Esophagus (tissue), 2 donors: ENCODE data around the gene PACSIN2. TPM values are rescaled to one million over a fixed set of nuclear protein-coding genes. Genes with fewer than 3 reads are reported as not detected.
"Not testable (repeated sequence)": the region's sequence is repeated elsewhere in the genome, so short reads cannot be mapped to it uniquely, and the experiment has no call there.

Experiments
- H3K27ac ChIP-seq, 2 donors: one replicate each; pipeline ENCODE4 v1.5.1; 2013; ENCODE audit warnings: low read depth in 2 of 2, mild to moderate bottlenecking in 2 of 2, inconsistent platforms in 1 of 2, low read length in 1 of 2, moderate library complexity in 1 of 2
- H3K27me3 ChIP-seq, 2 donors: one replicate each; pipeline ENCODE4 v1.6.1; 2013; ENCODE audit warnings: low read length in 2 of 2, control low read depth in 1 of 2, mild to moderate bottlenecking in 1 of 2; ENCODE audit not compliant: insufficient read depth in 2 of 2, control insufficient read depth in 1 of 2
- H3K36me3 ChIP-seq, 2 donors: one replicate each; pipeline ENCODE4 v1.6.1; 2013; ENCODE audit warnings: low read length in 1 of 2; ENCODE audit not compliant: control insufficient read depth in 2 of 2, insufficient read depth in 2 of 2
- H3K4me1 ChIP-seq, 2 donors: one replicate each; pipeline ENCODE4 v1.6.1; 2013; ENCODE audit warnings: low read length in 1 of 2; ENCODE audit not compliant: control insufficient read depth in 2 of 2, insufficient read depth in 2 of 2
- H3K4me3 ChIP-seq, 2 donors: one replicate each; pipeline ENCODE4 v1.5.1; 2013; ENCODE audit warnings: low read length in 2 of 2, mild to moderate bottlenecking in 2 of 2, low read depth in 1 of 2, moderate library complexity in 1 of 2
- H3K9me3 ChIP-seq, 2 donors: one replicate each; pipeline ENCODE4 v1.6.1; 2013; ENCODE audit warnings: mild to moderate bottlenecking in 2 of 2, low read depth in 1 of 2, low read length in 1 of 2, moderate library complexity in 1 of 2; ENCODE audit not compliant: control insufficient read depth in 2 of 2, insufficient read depth in 1 of 2
- WGBS, 2 donors: extraction: QIAGEN DNeasy Blood & Tissue Kit; methylation state at CpG; one replicate each; pipeline ENCODE4 v1.1.7; 2013; 5-methylcytosine and 5-hydroxymethylcytosine counted together
- polyA plus RNA-seq, 2 donors: library from polyadenylated mRNA; stranded (reverse); fragments of 200-250 nt; gene quantifications; one replicate each; pipeline ENCODE4 v1.2.3, GENCODE V29; 2013
- donor health status: healthy with polysubstance abuse.
- donor health status: Bipolar disorder and iron deficiency.

PACSIN2 gene
- polyA plus RNA-seq, 2 donors: 17.1 to 20.3 TPM

DNA sequence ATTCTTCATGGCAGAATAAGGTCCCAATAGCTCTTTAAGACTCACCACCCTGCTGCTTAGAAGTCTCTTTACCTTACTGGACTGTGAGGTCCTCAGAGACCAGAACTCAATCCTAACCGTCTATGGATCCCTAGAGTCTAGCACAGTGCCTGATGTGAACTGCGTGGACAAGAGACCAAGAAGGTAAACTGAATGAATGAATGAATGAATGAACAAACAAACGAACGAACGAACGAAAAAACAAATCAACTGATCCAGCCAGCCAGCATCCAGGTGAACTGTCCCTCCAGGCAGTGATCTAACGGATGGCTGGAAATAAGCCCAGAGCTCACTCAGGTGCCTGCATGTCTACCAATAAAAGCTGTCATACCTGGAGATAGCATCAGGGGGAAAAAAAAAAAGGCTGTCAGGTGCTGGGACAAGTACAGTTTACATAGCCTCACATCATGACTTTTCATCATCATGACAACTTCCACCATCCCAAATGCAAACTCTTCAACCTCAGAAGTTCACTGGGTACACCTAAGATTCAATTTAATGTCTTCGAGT, 59.8 kb downstream of the PACSIN2 start:
- no peak overlapping the region for H3K27ac ChIP-seq
- H3K4me3 ChIP-seq: no peak overlapping the region
- no peaks in the 10 kb centered on the region for H3K36me3 ChIP-seq
- no peaks in the 10 kb centered on the region for H3K9me3 ChIP-seq
- 66 to 74% methylated on average over 8 of the region's 8 CpGs for WGBS, 2 donors
- H3K4me1 ChIP-seq: peaks cover 0 to 1% of the 10 kb centered on the region in 2 donors
- H3K27me3 ChIP-seq: no peaks in the 10 kb centered on the region

DNA sequence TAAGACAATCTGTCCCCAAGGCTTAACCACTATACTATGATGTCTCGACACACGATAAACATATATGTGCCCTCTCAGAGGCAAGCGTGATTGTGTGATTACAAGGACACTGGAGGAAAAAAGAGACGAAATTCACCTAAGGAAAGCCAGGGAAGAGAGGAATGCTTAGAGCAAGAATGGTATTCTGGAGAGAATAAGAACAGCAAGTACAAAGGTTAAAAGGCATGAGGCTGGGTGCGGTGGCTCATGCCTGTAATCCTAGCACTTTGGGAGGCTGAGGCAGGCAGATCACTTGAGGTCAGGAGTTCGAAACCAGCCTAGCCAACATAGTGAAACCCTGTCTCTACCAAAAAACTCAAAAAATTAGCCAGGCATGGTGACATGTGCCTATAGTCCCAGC, 61.2 kb downstream of the PACSIN2 start:
- not testable (repeated sequence) for H3K27ac ChIP-seq, H3K36me3 ChIP-seq, H3K9me3 ChIP-seq, H3K27me3 ChIP-seq, H3K4me1 ChIP-seq, H3K4me3 ChIP-seq
- WGBS, 2 donors: 86 to 94% methylated on average over 6 of the region's 6 CpGs

- 77% methylated on average over 13 of the region's 13 CpGs for WGBS, 2 donors
- H3K4me1 ChIP-seq: peaks cover 1 to 21% of the 10 kb centered on the region in 2 donors
- no peak overlapping the region for H3K27ac ChIP-seq
Observed at GRCh38 chr22:42951093-42951710, 63.7 kb downstream of the PACSIN2 start.

DNA sequence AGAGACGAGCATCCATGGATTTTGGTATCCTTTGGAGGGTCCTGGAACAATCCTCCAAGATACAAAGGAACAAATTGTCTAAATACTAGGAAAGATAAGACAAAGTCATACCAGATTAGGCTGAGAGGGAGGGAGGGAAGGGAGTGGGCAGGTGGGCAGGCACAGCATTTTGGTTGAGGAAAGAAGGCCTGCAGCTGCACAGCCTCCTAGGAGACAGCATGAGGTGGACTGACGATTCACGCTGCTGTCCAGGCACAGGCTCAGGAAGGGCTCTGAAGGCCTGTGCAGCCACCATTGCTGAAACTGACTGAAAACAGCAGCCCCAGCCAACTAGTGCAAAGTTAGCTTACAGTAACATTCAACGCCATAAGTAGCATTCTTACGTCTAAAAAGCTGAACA, 64.7 kb downstream of the PACSIN2 start:
- Histone ChIP-seq H3K27me3 (no peaks in the 10 kb centered on the region), H3K9me3 (no peaks in the 10 kb centered on the region), H3K36me3 (peaks cover 0 to 4% of the 10 kb centered on the region in 2 donors), H3K4me3 (no peak overlapping the region), H3K4me1 (peaks cover 6 to 21% of the 10 kb centered on the region in 2 donors), H3K27ac (no peak overlapping the region)
- WGBS, 2 donors: 82 to 87% methylated on average over 5 of the region's 5 CpGs

More at GRCh38 chr22:42951093-42951710, 63.7 kb downstream of the PACSIN2 start:
- H3K27me3 ChIP-seq: no peaks in the 10 kb centered on the region
- no peaks in the 10 kb centered on the region for H3K9me3 ChIP-seq
- no peak overlapping the region for H3K4me3 ChIP-seq
- peaks cover 0 to 4% of the 10 kb centered on the region in 2 donors for H3K36me3 ChIP-seq

- Histone ChIP-seq H3K9me3 (no peaks in the 10 kb centered on the region), H3K27ac (peak overlapping the region in 1 of 2 donors; percentile 15), H3K36me3 (peaks cover 0 to 4% of the 10 kb centered on the region in 2 donors), H3K4me1 (peaks cover 6 to 20% of the 10 kb centered on the region in 2 donors), H3K27me3 (no peaks in the 10 kb centered on the region), H3K4me3 (no peak overlapping the region)
- 72 to 75% methylated on average over 6 of the region's 6 CpGs for WGBS, 2 donors
Observed at GRCh38 chr22:42949159-42949558, 65.8 kb downstream of the PACSIN2 start.

GRCh38 chr22:42948294-42948693, 66.7 kb downstream of the PACSIN2 start:
- H3K36me3 ChIP-seq: peaks cover 0 to 4% of the 10 kb centered on the region in 2 donors
- H3K27me3 ChIP-seq: no peaks in the 10 kb centered on the region
- peaks cover 6 to 23% of the 10 kb centered on the region in 2 donors for H3K4me1 ChIP-seq
- no peaks in the 10 kb centered on the region for H3K9me3 ChIP-seq
- H3K4me3 ChIP-seq: no peak overlapping the region
- 64 to 72% methylated on average over 2 of the region's 2 CpGs for WGBS, 2 donors
- no peak overlapping the region for H3K27ac ChIP-seq

- Histone ChIP-seq H3K4me3 (no peak overlapping the region), H3K4me1 (peaks cover 6 to 23% of the 10 kb centered on the region in 2 donors), H3K27me3 (no peaks in the 10 kb centered on the region), H3K36me3 (peaks cover 0 to 4% of the 10 kb centered on the region in 2 donors), H3K27ac (peak overlapping the region; percentile 22 to 30), H3K9me3 (no peaks in the 10 kb centered on the region)
- WGBS, 2 donors: 54 to 55% methylated on average over 13 of the region's 13 CpGs
Observed at GRCh38 chr22:42947211-42947990, 67.5 kb downstream of the PACSIN2 start.

DNA sequence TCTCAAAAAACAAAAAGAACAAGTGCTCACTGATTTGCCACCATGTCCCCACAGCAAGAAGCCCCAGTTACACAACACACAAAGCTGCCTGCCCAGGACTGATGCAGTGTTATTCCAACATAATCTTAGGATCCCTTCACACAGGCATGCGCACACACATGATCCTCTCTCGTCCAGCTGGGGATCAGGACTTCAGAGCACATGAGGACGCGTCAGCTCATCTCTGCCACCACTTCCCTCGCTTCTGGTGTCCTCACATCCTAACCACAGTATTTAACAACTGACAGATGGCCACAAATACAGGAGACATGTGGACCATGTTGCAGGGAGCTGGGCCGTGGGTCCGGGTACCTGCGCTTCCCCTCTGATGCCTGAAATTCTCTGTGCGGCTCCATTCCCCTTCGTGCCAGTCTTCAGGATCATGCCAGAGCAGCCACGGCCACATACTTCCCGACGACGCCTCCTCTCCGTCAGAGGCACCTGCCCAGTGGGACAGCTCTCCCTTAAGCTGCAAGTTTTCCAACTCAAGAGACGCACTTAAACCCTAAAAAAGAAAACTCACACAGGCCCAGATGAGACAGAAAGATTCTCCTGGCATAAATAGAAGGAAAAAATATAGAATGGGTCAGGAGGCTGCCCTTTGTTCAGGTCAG, 68.3 kb downstream of the PACSIN2 start:
- peak overlapping the region in 1 of 2 donors; percentile 22 for H3K27ac ChIP-seq
- H3K9me3 ChIP-seq: no peaks in the 10 kb centered on the region
- H3K27me3 ChIP-seq: no peaks in the 10 kb centered on the region
- 79% methylated on average over 16 of the region's 16 CpGs for WGBS, 2 donors
- no peak overlapping the region for H3K4me3 ChIP-seq
- H3K4me1 ChIP-seq: peaks cover 6 to 23% of the 10 kb centered on the region in 2 donors
- peaks cover 0 to 4% of the 10 kb centered on the region in 2 donors for H3K36me3 ChIP-seq

DNA sequence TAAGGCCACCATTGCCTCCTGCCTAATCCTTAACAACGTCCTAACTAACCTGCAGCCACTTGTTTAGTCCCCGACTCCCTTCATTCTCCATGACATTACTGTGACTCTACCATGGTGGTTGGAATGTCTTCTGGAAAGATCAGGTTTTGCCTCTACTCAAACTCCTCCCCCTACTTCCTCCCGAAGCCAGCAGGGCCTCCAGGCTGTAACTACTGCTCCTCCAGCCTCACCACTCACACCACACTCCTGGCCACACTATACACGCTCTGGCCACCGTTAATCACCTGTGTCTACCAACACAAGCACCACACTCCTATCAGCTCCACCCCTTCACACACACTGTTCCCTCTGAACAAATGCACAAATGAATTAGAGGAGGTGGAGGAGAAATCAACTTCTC, 69.2 kb downstream of the PACSIN2 start:
- peaks cover 6 to 23% of the 10 kb centered on the region in 2 donors for H3K4me1 ChIP-seq

More for the DNA sequence above, 69.2 kb downstream of the PACSIN2 start:
- no peak overlapping the region for H3K4me3 ChIP-seq
- H3K9me3 ChIP-seq: no peaks in the 10 kb centered on the region
- peak overlapping the region in 1 of 2 donors; percentile 13 for H3K27ac ChIP-seq
- 60 to 70% methylated on average over 5 of the region's 5 CpGs for WGBS, 2 donors
- H3K27me3 ChIP-seq: no peaks in the 10 kb centered on the region
- H3K36me3 ChIP-seq: peaks cover 0 to 4% of the 10 kb centered on the region in 2 donors
